GM19023 (cell line): ENCODE measurements around the gene MSI1.

Experiments
- ATAC-seq: cut with Tn5 transposase; IDR thresholded peaks from one replicate; pipeline ENCODE4 v1.9.1; 2021; ENCODE audit warnings: mild to moderate bottlenecking, moderate library complexity; ENCODE audit not compliant: unreplicated experiment

The MSI1 gene

GRCh38 chr12:120368789-120369602 is at the start of gene MSI1:
TSS of gene MSI1 (minus strand) at chr12:120369164. CDS start at chr12:120369091, 73 bp downstream.
- ATAC-seq: no peak

- ATAC-seq: no peak
Measured at GRCh38 chr12:120417917-120418580, 49.1 kb upstream of the MSI1 start.

DNA sequence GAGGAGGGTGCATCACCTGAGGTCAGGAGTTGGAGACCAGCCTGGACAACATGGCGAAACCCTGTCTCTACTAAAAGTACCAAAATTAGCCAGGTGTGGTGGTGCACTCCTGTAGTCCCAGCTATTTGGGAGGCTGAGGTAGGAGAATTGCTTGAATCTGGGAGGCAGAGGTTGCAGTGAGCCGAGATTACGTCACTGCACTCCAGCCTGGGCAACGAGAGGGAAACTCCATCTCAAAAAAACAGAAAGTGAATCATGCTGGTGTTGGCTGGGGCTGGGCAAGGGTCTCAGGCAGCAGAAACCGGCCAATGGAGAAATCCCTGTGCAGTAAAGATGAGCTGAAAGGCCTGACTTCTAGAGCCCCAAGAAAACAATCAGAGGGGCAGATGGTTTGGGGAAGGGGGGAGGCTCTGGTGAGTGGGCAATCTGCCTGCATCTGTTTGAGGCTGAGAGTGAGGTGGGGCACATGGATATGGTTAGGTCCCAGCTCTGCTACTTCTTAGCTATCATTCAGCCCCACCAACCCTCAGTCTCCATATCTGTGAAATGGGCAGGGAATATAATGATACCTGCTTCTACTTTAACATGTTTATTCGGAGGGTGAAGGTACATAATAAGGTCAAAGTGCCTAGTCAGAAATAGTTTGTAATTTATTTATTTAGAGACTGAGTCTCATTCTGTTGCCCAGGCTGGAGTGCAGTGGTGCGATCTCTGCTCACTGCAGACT is 47.7 kb upstream of the MSI1 start:
- ATAC-seq: no peak

DNA sequence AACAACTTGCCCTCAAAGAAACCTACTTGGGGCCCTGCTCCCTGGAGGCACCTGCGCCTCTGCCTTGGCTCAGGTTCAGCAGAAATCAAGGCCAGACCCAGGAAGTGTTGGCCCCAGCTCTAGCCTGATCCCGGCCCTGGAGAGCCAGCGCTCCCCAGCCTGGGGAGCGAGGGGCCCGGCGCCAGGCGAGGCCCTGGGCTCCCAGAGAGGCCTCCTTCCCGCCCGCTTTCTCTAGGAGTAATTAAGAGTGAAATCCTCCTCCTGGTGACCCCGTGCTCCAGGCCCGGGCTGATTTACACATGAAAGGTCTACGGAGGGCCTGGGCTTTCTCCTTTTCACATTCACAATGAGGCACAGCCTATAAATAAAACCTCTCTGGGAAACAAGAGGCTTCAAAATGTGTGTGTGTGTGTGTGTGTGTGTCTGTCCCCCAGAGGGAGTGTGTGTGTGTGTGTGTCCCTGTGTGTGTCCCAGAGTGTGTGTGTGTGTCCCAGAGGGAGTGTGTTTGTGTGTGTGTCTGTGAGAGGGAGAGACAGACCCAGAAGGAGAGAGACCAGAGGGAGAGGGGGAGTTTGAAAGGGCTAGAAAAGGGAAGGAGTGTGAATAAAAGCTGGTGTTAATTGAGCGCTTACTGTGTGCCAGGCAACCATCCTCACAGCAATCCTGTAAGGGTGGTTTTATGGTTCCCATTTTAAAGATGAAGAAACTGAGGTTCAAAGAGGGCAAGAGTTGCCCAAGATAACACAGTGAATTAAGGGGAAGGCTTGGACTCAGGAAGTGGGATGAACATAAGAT is 45.1 kb upstream of the MSI1 start:
- no peak for ATAC-seq

DNA sequence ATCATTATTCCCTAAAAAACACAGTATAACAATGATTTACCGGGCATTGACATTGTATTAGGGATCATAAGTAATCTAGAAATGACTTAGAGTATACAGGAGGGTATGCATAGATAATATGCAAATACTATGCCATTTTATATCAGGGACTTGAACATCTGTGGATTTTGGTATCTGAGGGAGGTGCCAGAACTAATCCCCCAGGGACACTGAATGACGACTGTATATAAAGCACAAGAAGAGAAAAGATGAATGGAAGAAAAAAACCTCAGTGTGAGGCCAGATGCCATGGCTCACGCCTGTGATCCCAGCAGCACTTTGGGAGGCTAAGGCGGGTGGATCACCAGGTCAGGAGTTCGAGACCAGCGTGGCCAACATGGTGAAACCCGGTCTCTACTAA is 43.5 kb upstream of the MSI1 start:
- ATAC-seq: no peak

- no peak for ATAC-seq
Measured at GRCh38 chr12:120408771-120409170, 39.8 kb upstream of the MSI1 start.

DNA sequence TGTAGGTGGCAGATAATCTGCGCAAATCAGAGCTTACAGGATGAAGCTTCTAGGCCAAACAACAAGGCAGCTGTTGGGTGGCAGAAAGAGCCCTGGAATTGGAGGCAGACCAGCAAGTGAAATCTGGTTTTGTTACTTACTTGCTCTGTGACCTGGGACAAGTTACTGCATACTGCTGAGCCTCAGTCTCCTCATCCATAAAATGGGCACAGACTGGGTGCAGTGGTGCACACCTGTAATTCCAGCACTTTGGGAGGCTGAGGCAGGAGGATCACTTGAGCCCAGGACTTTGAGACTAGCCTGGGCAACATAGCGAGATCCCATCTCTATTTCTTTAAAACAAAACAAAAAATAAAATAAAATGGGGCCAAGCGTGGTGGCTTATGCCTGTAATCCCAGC is 37.6 kb upstream of the MSI1 start:
- ATAC-seq: no peak

DNA sequence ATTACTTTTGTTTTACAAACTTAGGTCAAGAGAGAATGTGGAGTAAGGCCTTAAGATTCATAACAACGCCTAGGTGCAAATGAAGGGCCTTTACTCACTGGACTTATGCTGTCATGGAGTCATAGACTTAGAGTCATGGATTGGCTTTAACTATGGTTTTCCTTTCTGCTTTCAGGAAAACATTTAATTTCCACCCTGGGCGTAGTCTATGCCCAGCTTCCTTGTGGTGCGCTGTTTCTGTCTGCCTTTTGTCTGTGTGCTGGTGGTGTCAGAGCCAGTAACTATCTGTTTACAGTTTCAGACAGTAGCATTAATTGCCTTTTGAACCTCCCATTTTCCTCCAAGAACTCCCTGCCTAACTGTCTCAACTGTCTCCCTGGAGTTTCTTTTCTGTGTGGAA is 37.1 kb upstream of the MSI1 start:
- ATAC-seq: no peak

- ATAC-seq: no peak
Measured at GRCh38 chr12:120404271-120404670, 35.3 kb upstream of the MSI1 start.

DNA sequence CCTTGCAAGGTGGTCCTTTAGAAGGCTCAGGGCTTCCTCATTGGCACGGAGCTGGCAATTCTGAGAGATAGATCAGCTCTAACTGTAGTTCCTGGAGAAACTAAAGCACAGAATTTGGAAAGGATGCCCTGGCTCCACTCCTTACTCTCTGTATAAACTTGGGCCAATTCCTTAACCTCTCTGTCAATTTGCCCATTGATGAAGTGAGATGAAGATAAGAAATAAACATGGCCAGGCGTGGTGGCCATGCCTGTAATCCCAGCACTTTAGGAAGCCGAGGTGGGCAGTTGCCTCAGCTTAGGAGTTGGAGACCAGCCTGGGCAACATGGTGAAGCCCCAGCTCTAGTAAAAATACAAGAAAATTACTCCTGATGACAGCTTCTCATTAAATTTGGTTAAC is 34.9 kb upstream of the MSI1 start:
- ATAC-seq: no peak

DNA sequence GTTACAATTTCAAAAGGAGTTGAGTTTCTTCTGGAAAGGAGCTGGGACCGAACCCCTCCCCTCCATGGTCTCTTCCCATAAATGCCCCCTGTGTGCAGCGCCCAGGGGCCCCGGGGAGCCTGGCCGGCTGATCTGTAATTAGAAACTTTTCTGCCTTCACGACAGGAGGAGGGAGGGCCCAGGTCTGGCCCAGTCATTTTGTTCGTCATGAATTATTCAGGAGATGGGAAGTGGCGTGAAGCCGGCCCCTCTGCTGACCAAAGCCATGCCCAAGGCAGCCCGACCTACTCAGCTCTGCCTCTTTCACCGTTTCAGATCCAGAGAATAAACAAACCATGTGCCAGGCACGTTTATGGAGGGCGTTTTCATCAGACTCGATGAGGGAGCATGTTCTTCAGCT is 33.3 kb upstream of the MSI1 start:
- ATAC-seq: no peak

DNA sequence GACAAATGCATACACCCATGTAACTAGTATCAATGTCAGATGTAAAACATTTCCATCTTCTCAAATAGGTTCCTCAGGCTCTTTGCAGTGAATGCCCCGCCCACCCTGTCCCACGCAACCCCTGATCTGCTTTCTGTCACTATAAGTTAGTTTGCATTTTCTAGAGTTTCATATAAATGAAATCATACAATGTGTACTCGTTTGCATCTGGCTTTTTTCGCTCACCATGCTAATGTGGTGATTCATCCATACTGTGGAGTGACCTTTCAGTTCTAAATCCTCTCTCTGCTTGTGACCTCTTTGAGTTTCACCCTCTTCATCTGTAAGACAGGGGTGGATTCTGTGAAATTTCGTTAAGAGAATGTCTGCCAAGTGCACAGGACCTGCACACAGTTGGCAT is 30.6 kb upstream of the MSI1 start:
- ATAC-seq: no peak

DNA sequence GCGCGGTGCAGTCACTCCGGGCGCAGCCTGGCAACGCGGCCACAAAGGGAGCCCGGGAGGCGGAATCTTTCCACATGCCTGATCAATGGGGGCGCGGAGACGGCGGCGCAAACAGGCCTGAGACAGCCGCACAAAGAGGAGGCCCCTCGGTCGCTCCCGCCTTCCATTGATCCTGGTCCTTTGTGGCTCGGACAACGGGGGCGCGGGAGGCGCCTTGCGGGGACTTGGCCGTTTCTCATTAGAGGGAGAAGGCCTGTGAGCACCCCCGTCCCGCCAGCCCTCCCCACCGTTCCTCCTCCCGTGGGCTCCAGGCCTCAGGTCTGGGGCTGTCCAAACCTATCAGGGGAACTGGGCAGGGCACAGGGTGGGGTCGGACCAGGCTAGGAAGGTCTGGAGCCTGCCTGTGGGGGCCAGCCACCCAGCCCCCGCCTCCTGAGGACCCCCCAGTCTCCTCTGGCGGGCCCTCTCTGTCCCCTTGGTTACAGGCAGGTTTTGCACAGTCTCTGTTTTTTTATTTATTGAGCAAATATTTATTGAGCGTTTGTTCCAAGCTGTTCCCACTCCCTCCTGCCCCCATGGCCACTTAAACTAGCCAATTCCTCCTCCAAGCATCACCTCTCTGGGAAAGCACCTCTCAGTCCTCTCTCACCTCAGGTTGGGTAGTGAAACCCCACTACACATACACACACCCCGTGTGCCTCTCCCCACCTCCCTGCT is 29.0 kb upstream of the MSI1 start:
- no peak for ATAC-seq

- no peak for ATAC-seq
Measured at GRCh38 chr12:120394483-120395367, 25.8 kb upstream of the MSI1 start.

- ATAC-seq: no peak
Measured at GRCh38 chr12:120390540-120391120, 21.7 kb upstream of the MSI1 start.

GRCh38 chr12:120388691-120389481 is 19.9 kb upstream of the MSI1 start:
- ATAC-seq: no peak

- no peak for ATAC-seq
Measured at GRCh38 chr12:120381752-120382419, 12.9 kb upstream of the MSI1 start.

- no peak for ATAC-seq
Measured at GRCh38 chr12:120378036-120378435, 9.1 kb upstream of the MSI1 start.
